Esophagus squamous epithelium (tissue), 5 donors: Measurements from ENCODE around the gene STX10. TPM values are rescaled to one million over a fixed set of nuclear protein-coding genes. Genes with fewer than 3 reads are reported as not detected.
A peak's percentile ranks its signal among the peaks of the same experiment; 100 is the strongest.

Experiments
- DNase-seq: peaks from one replicate; lab custom pipeline; 2025; lab: John Stamatoyannopoulos, UW
- H3K27ac ChIP-seq, 4 donors: fragments of 200-600 bp; sonication (generic); one replicate each; pipeline ENCODE4 v1.5.1; 2016 to 2019; ENCODE audit warnings: mild to moderate bottlenecking in 1 of 4
- H3K27me3 ChIP-seq, 4 donors: fragments of 200-600 bp; sonication (generic); 1 replicate in 3 of 4; 2 replicates in 1 of 4; pipeline versions ENCODE4 v1.5.1 to v1.6.0; 2017 to 2021; ENCODE audit warnings: antibody characterized with exemption in 1 of 4
- H3K36me3 ChIP-seq, 3 donors: fragments of 200-600 bp; sonication (generic); one replicate each; pipeline ENCODE4 v1.5.1; 2016 to 2019
- H3K4me1 ChIP-seq, 3 donors: fragments of 200-600 bp; sonication (generic); one replicate each; pipeline ENCODE4 v1.5.1; 2017 to 2019
- H3K4me3 ChIP-seq, 4 donors: fragments of 200-600 bp; sonication (generic); 1 replicate in 3 of 4; 2 replicates in 1 of 4; pipeline ENCODE4 v1.5.1; 2016 to 2019; ENCODE audit warnings: mild to moderate bottlenecking in 2 of 4, moderate library complexity in 1 of 4
- H3K9me3 ChIP-seq, 3 donors: fragments of 200-600 bp; sonication (generic); one replicate each; pipeline ENCODE4 v1.5.1; 2016 to 2019
- CTCF ChIP-seq, 6 experiments: fragments of 450-650 bp in 4 of 6; fragments of 200-600 bp in 2 of 6; sonication (generic) in 2 of 6; IDR thresholded peaks; one replicate each; pipeline ENCODE4 v1.5.1; 2016 to 2019; ENCODE audit warnings: antibody characterized with exemption in 6 of 6, mild to moderate bottlenecking in 4 of 6, moderate library complexity in 4 of 6
- POLR2A ChIP-seq, 4 donors: fragments of 450-650 bp; IDR thresholded peaks; one replicate each; pipeline ENCODE4 v1.6.1; 2017; ENCODE audit warnings: antibody characterized with exemption in 4 of 4, mild to moderate bottlenecking in 4 of 4, moderate library complexity in 3 of 4
- WGBS, 2 donors: methylation state at CpG; one replicate each; pipeline ENCODE4 v1.1.5; 2018; 5-methylcytosine and 5-hydroxymethylcytosine counted together
- intact Hi-C: fragments of 100-400 bp; cut with DNase I; formaldehyde crosslinking; loops from one replicate; pipeline ENCODE4 v1.15.0; 2022
- total RNA-seq, 4 donors: library from RNA; depleted of rRNA; stranded (reverse); fragments of >200 nt; gene quantifications; one replicate each; pipeline ENCODE4 v1.1.0, GENCODE V29; 2016
- donor health status: DM: yes; HTN: yes; CAD: no.

The STX10 gene
- total RNA-seq, 4 donors from 2014 or later, result 50.3 to 80.4 (median 69.3) TPM

GRCh38 chr19:13117176-13117771, 32.9 kb downstream of the STX10 start:
- peaks cover 0 to 36% (median 0%) of the 10 kb centered on the region in 3 donors for H3K36me3 ChIP-seq
- H3K27ac ChIP-seq, result peak overlapping the region; percentile 86 to 90 (median 88)
- intact Hi-C loops, result no loop called here
- H3K4me1 ChIP-seq, result peaks cover 33 to 60% (median 37%) of the 10 kb centered on the region in 3 donors
- H3K27me3 ChIP-seq, result no peaks in the 10 kb centered on the region
- no peak for DNase-seq
- H3K4me3 ChIP-seq, result peak overlapping the region; percentile 79 to 99 (median 98)
- H3K9me3 ChIP-seq, result no peaks in the 10 kb centered on the region
- WGBS, 2 donors, result 9 to 11% methylated on average over 17 to 20 of the region's 20 CpGs
- no peak for TF ChIP-seq POLR2A (IDR thresholded peaks at IDR 0.05)
- no peak for TF ChIP-seq CTCF (IDR thresholded peaks at IDR 0.05)

- H3K36me3 ChIP-seq, result peaks cover 0 to 37% (median 0%) of the 10 kb centered on the region in 3 donors
- no peaks in the 10 kb centered on the region for H3K27me3 ChIP-seq
- 1 to 4% methylated on average over 11 to 21 of the region's 51 CpGs for WGBS, 2 donors
- H3K4me1 ChIP-seq, result peaks cover 33 to 56% (median 37%) of the 10 kb centered on the region in 3 donors
- peak within 1 kb of the TSS; percentile 86 to 90 (median 88) for H3K27ac ChIP-seq
- TF ChIP-seq POLR2A (IDR thresholded peaks at IDR 0.05) (peak in 1 of 4 donors; percentile 52), CTCF (IDR thresholded peaks at IDR 0.05) (peak in 2 of 6 experiments; percentile 6 to 30)
- peak; percentile 83 for DNase-seq
- H3K4me3 ChIP-seq, result peak within 1 kb of the TSS; percentile 79 to 99 (median 98)
- no peaks in the 10 kb centered on the region for H3K9me3 ChIP-seq
- intact Hi-C loops, result no loop called here
These were observed 33.6 kb downstream of the STX10 start, which contains the start of gene TRMT1 for GRCh38 chr19:13116282-13117175. Gene TRMT1 (minus strand): TSS chr19:13116740. CDS start chr19:13116399, 341 bp downstream.

- 0% methylated on average over 5 of the region's 18 CpGs; no CpG with 5 or more reads in 1 of the 2 donors for WGBS, 2 donors
- Histone ChIP-seq H3K27ac (peak overlapping the region; percentile 86 to 90 (median 88)), H3K27me3 (no peaks in the 10 kb centered on the region), H3K9me3 (no peaks in the 10 kb centered on the region), H3K4me3 (peak overlapping the region; percentile 79 to 99 (median 98)), H3K4me1 (peaks cover 33 to 53% (median 37%) of the 10 kb centered on the region in 3 donors), H3K36me3 (peaks cover 0 to 40% (median 0%) of the 10 kb centered on the region in 3 donors)
- no peak for DNase-seq
- intact Hi-C loops, result no loop called here
- no peak for TF ChIP-seq CTCF (IDR thresholded peaks at IDR 0.05)
- no peak for TF ChIP-seq POLR2A (IDR thresholded peaks at IDR 0.05)
These were observed 34.3 kb downstream of the STX10 start for GRCh38 chr19:13115936-13116281.

DNA sequence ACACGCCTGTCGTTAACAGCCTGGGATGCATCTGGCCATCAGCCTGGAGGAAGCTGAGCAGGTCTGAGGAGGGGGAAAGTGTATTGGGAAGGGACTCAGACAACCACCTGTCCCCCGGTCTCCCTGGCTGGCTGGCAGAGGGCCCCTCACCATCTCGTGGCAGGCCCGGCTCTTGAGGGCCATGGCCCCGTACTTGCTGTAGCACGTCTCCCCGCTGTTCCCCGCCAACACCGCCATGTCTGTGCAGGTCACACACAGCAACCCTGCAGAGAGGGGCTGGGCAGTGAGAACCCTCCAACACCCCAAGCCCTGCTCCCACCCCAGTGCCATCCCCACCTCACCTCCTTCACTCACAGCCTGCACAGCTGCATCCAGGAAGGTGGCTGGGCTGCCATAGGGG, 37.6 kb downstream of the STX10 start:
- Histone ChIP-seq H3K4me3 (no peak overlapping the region), H3K27me3 (no peaks in the 10 kb centered on the region), H3K9me3 (no peaks in the 10 kb centered on the region), H3K27ac (no peak overlapping the region), H3K4me1 (peaks cover 10 to 26% (median 16%) of the 10 kb centered on the region in 3 donors), H3K36me3 (peaks cover 0 to 69% (median 6%) of the 10 kb centered on the region in 3 donors)
- intact Hi-C loops, result no loop called here
- 81 to 94% methylated on average over 6 to 8 of the region's 10 CpGs for WGBS, 2 donors
- no peak for TF ChIP-seq CTCF (IDR thresholded peaks at IDR 0.05)
- TF ChIP-seq POLR2A (IDR thresholded peaks at IDR 0.05), result no peak
- DNase-seq, result no peak
